Inflammatory macrophage treated with lipopolysaccharide for 4 hours (primary cell): ENCODE measurements around the gene MATCAP1.

ENCODE experiments used
- DNase-seq: peaks from one replicate; pipeline ENCODE4 v3.0.0-alpha.2; 2020

The MATCAP1 gene

GRCh38 chr16:67207249-67208091 is 23.7 kb upstream of the MATCAP1 start:
- DNase-seq: no peak

- no peak for DNase-seq
Observed at GRCh38 chr16:67206838-67207248, 23.1 kb upstream of the MATCAP1 start.

- DNase-seq: no peak
Observed at GRCh38 chr16:67206129-67206837, 22.5 kb upstream of the MATCAP1 start.

GRCh38 chr16:67204076-67204475 is 20.3 kb upstream of the MATCAP1 start:
- no peak for DNase-seq

- DNase-seq: no peak
Observed at GRCh38 chr16:67202956-67203493, 19.3 kb upstream of the MATCAP1 start.

GRCh38 chr16:67202426-67202825 is 18.7 kb upstream of the MATCAP1 start:
- DNase-seq: no peak

GRCh38 chr16:67201411-67202345 is 17.9 kb upstream of the MATCAP1 start:
- DNase-seq: no peak

- DNase-seq: no peak
Observed at GRCh38 chr16:67200491-67200890, 16.7 kb upstream of the MATCAP1 start.

GRCh38 chr16:67199808-67200198 is 16.0 kb upstream of the MATCAP1 start:
- no peak for DNase-seq

GRCh38 chr16:67199011-67199807 is 15.4 kb upstream of the MATCAP1 start, which contains the start of gene ELMO3:
Gene ELMO3, plus strand, starts transcription at chr16:67199131. Its CDS starts 196 bp downstream, at chr16:67199327.
- no peak for DNase-seq

GRCh38 chr16:67198238-67198734 is 14.5 kb upstream of the MATCAP1 start:
- peak; percentile 65 for DNase-seq

GRCh38 chr16:67197704-67198103 is 13.9 kb upstream of the MATCAP1 start:
- DNase-seq: no peak

GRCh38 chr16:67196881-67197280 is 13.1 kb upstream of the MATCAP1 start:
- DNase-seq: no peak

- DNase-seq: no peak
Observed at GRCh38 chr16:67195676-67196075, 11.9 kb upstream of the MATCAP1 start.

GRCh38 chr16:67194260-67194659 is 10.5 kb upstream of the MATCAP1 start:
- DNase-seq: no peak

- no peak for DNase-seq
Observed at GRCh38 chr16:67193536-67193935, 9.8 kb upstream of the MATCAP1 start.

GRCh38 chr16:67192781-67193361 is 9.1 kb upstream of the MATCAP1 start:
- DNase-seq: no peak

GRCh38 chr16:67191995-67192681 is 8.4 kb upstream of the MATCAP1 start, which contains the start of gene E2F4:
Gene E2F4, plus strand, starts transcription at chr16:67192155. Its CDS starts 73 bp downstream, at chr16:67192228.
- DNase-seq: peak; percentile 95

GRCh38 chr16:67191411-67191994 is 7.7 kb upstream of the MATCAP1 start:
- no peak for DNase-seq
